Colonic mucosa (tissue), 4 donors: ENCODE results near the gene DQX1. TPM values are rescaled to one million over a fixed set of nuclear protein-coding genes. Genes with fewer than 3 reads are reported as not detected.
A peak's percentile ranks its signal among the peaks of the same experiment; 100 is the strongest.

Source experiments
- DNase-seq: peaks from one replicate; pipeline ENCODE4 v3.0.0-alpha.2; 2020
- H3K27ac ChIP-seq: fragments of 200-600 bp; one replicate; pipeline ENCODE4 v1.8.0; 2021
- H3K27me3 ChIP-seq: fragments of 200-600 bp; one replicate; pipeline ENCODE4 v1.8.0; 2021
- H3K36me3 ChIP-seq: fragments of 200-600 bp; one replicate; pipeline ENCODE4 v1.8.0; 2021
- H3K4me1 ChIP-seq: fragments of 200-600 bp; one replicate; pipeline ENCODE4 v1.8.0; 2021; ENCODE audit warnings: mild to moderate bottlenecking
- H3K4me3 ChIP-seq: fragments of 200-600 bp; one replicate; pipeline ENCODE4 v1.8.0; 2021
- H3K9ac ChIP-seq, 2 donors: one replicate each; pipeline ENCODE4 v1.7.0; 2013; ENCODE audit warnings: control low read depth in 2 of 2, low read depth in 2 of 2, low read length in 2 of 2
- H3K9me3 ChIP-seq: fragments of 200-600 bp; one replicate; pipeline ENCODE4 v1.8.0; 2021
- CTCF ChIP-seq: fragments of 200-600 bp; IDR thresholded peaks from one replicate; pipeline ENCODE4 v1.8.0; 2022; ENCODE audit warnings: antibody characterized with exemption, mild to moderate bottlenecking
- intact Hi-C: fragments of 100-400 bp; cut with DNase I; formaldehyde crosslinking; loops from one replicate; pipeline ENCODE4 v1.14.1; 2022
- total RNA-seq, 2 donors: library from RNA; stranded (reverse); fragmentation: NEBNext Ultra II Directional in 1 of 2; extraction: Animal tissue kit (Norgen Biotek cat#: 25700) in 1 of 2; gene quantifications; one replicate each; pipeline ENCODE4 v1.2.1, GENCODE V29; 2021
- donor health status: healthy.
- donor health status: DM: no; HTN: no; CAD: no.
- donor health status: DM: no; HTN: no; CAD: no.

Gene DQX1
- total RNA-seq, 2 donors from 2014 or later: 34.2 to 36.8 TPM

- no peak for DNase-seq
Measured at GRCh38 chr2:74511104-74511989, 14.7 kb downstream of the DQX1 start.

GRCh38 chr2:74510272-74510671 is 15.8 kb downstream of the DQX1 start:
- Histone ChIP-seq H3K4me1 (peaks cover 19% of the 10 kb centered on the region), H3K9me3 (no peaks in the 10 kb centered on the region), H3K27me3 (peaks cover 51% of the 10 kb centered on the region), H3K27ac (no peak overlapping the region), H3K4me3 (no peak overlapping the region), H3K36me3 (peaks cover under 1% of the 10 kb centered on the region), H3K9ac (no peak overlapping the region)
- no peak for TF ChIP-seq CTCF
- no peak for DNase-seq
- intact Hi-C loops: no loop called here

More at GRCh38 chr2:74511104-74511989, 14.7 kb downstream of the DQX1 start:
- no peak for TF ChIP-seq CTCF
- Histone ChIP-seq H3K27me3 (peaks cover 62% of the 10 kb centered on the region), H3K36me3 (no peaks in the 10 kb centered on the region), H3K9ac (no peak overlapping the region), H3K27ac (no peak overlapping the region), H3K9me3 (no peaks in the 10 kb centered on the region), H3K4me3 (no peak overlapping the region), H3K4me1 (peaks cover 21% of the 10 kb centered on the region)
- intact Hi-C loops: no loop called here

GRCh38 chr2:74507926-74508520 is 18.0 kb downstream of the DQX1 start:
- peak; percentile 62 for DNase-seq
- Histone ChIP-seq H3K27me3 (peaks cover 29% of the 10 kb centered on the region), H3K4me3 (peak overlapping the region; percentile 68), H3K9me3 (no peaks in the 10 kb centered on the region), H3K27ac (peak overlapping the region; percentile 96), H3K9ac (peak overlapping the region; percentile 76 to 90), H3K36me3 (peaks cover 3% of the 10 kb centered on the region), H3K4me1 (peaks cover 12% of the 10 kb centered on the region)
- TF ChIP-seq CTCF: no peak
- intact Hi-C loops: no loop called here

GRCh38 chr2:74507145-74507925 is 18.7 kb downstream of the DQX1 start, which contains the start of gene PCGF1:
Gene PCGF1 (minus strand): TSS chr2:74507695. CDS start chr2:74507668, 27 bp downstream.
- DNase-seq: peak; percentile 100
- peak within 1 kb of the TSS; percentile 96 for H3K27ac ChIP-seq
- no peaks in the 10 kb centered on the region for H3K9me3 ChIP-seq
- TF ChIP-seq CTCF: no peak
- H3K9ac ChIP-seq: peak within 1 kb of the TSS; percentile 90 to 94
- intact Hi-C loops: no loop called here
- H3K4me3 ChIP-seq: peak within 1 kb of the TSS; percentile 68
- peaks cover 3% of the 10 kb centered on the region for H3K36me3 ChIP-seq
- H3K27me3 ChIP-seq: peaks cover 23% of the 10 kb centered on the region
- H3K4me1 ChIP-seq: peaks cover 12% of the 10 kb centered on the region
